Measurements from ENCODE around the gene ANKS6. TPM values are rescaled to one million over a fixed set of nuclear protein-coding genes. Genes with fewer than 3 reads are reported as not detected.

The ANKS6 gene
- total RNA-seq, 1 donor from 2014 or later, result 6.3 TPM

GRCh38 chr9:98793031-98793430 lies 3.3 kb downstream of the ANKS6 start:
- intact Hi-C loops (cut with micrococcal nuclease), result loop anchor here (5.0 to 10.0 kb wide), 2 partner anchors 256 to 868 kb away; partner anchors contain the start of gene TRMO

DNA sequence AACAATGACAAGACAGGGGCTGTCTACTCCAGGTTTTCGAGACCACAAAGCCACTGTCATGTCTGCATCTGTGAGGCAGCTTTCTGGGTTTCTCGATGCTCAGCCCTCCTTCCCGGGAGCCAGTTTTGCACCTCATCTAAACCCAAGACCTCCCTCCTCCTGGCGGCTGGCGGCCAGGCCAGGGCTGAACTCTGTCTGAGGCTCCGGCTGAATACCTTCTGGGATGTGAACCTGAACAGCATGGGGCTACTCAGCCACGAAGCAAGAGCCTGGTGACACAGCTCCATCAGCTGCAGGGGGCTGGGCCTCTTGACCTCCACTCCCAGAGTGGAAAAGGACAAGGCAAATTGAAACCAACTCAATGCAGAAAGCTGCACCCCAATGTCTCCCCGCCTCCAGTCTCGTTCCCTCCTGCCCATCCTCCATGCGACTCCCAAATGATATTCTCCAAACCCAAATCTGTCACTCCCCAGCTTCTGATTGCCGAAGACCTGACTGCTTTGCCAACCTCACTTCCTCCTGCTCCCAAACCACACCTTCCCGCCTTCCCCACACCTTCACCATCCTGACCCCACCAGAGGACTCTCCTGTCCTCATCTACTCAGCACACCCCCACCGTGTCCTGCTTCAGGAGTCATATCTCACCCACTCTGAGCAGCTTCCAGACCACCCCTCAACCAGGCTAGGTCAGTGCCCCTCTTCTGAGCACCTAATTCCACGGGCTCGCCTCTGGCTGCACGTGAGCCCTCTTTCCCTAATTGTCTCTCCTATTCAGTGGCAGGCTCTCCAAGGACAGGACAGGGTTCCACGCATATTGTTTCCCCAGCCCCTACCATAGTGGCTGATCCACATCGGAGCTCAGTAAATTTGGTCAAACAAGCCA lies 4.5 kb downstream of the ANKS6 start:
- intact Hi-C loops (cut with micrococcal nuclease), result loop anchor here (1.0 to 10.0 kb wide), 3 partner anchors 255 to 867 kb away; partner anchors contain the start of gene TRMO

DNA sequence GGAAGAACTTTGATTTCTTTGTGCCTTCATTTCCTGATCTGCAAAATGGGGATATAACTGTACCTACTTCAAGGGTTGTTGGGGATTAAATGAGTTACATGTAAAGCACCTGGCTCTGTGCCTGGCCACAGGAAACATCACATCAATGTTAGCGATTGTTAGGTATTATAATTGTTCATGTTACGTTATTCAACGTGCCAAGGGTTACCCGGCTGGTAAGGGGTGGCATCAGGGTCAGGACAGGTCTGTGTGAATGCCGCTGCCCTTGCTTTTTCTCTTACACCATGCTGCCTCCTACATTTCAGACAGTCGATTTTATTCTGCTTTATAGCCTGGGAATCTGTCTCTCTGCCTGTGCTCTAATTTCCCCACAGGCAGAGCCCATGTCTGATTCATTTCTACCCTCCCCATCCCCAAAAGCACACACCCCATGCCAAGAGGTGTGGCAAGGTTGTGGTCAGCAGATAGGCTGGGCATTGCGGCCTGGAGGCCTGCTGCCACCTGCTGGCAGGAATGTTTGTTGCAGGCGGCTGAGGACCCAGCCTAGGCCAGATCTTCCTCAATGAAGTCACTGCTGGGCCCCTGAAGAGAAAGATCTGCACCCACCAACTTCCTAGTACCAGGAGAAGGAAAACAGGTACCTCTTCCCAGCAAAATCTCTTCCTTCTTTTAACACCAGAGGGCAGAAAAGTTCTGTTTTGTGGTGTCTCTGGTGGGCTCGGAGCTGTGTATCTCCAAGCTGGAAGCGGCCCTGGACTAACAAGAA lies 5.3 kb downstream of the ANKS6 start:
- intact Hi-C loops (cut with micrococcal nuclease), result loop anchor here (1.0 to 10.0 kb wide), 3 partner anchors 254 to 866 kb away; partner anchors contain the start of gene TRMO

DNA sequence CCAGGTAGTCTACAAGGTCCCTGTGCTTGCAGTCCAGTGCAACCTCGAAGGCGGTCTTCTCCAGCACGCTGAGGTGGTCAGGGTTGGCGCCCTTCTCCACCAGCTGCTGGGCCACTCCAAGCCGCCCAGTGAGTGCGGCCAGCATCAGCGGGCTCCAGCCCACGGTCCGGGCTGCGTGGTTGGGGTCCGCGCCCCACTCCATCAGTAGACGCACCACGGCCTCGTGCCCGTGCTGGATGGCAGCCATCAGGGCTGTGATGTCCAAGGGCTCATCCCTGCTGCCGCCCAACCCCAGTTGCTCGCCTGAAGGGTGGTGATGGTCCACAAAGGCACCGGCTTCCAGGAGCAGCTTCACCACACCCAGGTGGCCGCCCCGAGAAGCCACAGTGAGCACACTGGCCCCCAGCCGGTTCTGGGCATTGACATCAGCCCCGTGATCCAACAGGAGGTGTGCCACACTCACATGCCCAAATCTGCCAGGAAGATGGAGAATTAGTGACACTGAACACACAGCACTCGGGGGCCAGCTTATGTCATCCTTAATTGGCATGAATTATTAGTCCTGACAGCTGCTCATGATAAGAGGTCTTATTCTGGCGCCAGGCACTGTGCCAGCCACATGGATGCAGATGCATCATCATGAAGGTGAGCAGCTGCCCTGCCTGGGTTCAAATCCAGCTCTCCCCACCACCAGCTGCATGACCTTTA lies 6.1 kb downstream of the ANKS6 start:
- intact Hi-C loops (cut with micrococcal nuclease), result loop anchor here (5.0 to 10.0 kb wide), 2 partner anchors 253 to 865 kb away; partner anchors contain the start of gene TRMO

- intact Hi-C loops (cut with micrococcal nuclease), result loop anchor here (5.0 to 10.0 kb wide), 2 partner anchors 252 to 865 kb away; partner anchors contain the start of gene TRMO
Observed at GRCh38 chr9:98789483-98790133, 6.7 kb downstream of the ANKS6 start.

GRCh38 chr9:98787766-98788335 lies 8.5 kb downstream of the ANKS6 start:
- intact Hi-C loops (cut with micrococcal nuclease), result no loop called here

- intact Hi-C loops (cut with micrococcal nuclease), result no loop called here
Observed at GRCh38 chr9:98786750-98787510, 9.4 kb downstream of the ANKS6 start.

DNA sequence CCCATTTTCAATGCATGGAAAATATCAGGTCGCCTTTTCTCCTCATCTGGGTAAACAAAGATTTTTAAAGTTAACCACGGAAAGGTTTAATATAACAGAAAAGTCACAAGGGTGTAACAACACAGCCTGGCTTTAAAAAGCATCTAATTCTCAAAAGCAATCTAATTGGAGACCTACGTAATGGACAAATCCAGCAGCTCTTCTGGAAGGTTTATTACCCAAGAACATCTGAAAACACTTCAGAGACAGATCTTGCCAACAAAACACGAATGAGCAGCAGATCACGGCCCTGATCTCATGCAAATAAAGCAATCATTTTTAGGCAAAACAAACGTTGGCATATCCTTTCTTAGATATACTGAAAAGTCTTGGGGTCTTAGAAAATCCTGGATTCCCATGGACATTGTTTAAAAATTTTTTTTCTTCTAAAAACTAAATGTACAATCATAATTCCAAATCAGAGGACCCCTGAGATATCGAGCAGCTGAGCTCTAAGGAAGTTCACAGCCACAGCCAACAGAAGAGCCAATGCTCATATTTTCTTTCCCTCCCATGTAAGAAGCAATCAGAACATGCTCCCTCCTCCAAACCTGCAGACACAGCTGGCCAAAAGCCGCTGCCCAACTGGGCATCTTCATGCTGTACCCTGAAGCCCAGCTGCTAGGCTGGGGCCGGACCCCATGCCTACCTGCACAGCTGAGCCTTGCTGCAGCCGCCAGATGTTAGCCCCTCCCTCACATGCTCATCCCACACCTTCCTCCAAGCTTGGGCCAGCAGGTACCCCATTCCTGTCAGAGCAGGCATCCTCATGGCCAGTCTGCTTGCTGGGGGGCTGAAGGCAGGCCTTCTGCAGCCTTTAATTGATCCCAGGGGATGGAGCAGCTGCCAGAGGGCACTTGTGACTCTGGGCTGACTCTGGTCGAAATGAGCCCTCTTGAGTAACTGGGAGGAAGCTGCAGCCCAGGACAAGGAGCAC lies 11.2 kb downstream of the ANKS6 start:
- intact Hi-C loops (cut with micrococcal nuclease), result no loop called here

GRCh38 chr9:98783518-98784226 lies 12.7 kb downstream of the ANKS6 start:
- intact Hi-C loops (cut with micrococcal nuclease), result no loop called here

DNA sequence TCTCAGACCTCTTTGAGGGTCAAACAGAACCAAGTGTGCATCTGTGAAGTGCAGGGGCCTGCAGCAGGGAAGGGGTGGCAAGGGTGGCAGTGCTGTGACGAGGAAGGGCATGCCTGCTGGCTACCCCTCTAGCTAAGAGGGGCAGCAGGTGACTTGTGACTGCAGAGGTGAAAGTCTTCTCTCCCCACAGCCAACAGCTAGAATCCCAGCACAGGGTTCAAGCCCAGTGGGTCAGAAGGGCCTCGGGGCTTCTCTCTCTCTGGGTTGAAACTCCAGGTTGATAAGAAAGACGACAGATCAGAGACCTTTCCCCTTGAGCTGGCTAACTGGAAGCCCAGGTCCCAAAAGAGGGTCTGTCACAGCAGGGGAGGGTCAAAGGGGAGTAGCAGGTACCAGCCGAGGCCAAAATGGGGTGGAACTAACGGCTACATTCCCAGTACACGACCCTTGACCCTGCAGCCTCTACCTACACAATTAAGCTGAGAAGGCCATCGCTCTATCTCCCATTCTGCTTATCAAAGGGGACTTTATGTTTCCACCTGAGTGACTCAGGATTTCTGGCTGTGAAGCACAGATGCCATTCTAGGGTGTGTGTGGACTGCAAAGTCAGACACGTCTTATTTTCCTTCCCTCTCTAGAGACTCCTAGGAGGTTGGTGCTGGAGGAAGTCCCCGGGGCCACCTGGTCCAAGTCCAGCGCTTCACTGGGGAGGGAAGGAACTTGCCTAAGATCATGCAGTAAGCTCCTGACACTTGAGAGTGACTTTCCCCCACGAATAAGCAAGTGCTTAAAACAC lies 14.6 kb downstream of the ANKS6 start:
- intact Hi-C loops (cut with micrococcal nuclease), result no loop called here

- intact Hi-C loops (cut with micrococcal nuclease), result no loop called here
Observed at GRCh38 chr9:98780059-98780749, 16.2 kb downstream of the ANKS6 start.

- intact Hi-C loops (cut with micrococcal nuclease), result no loop called here
Observed at GRCh38 chr9:98778711-98779530, 17.4 kb downstream of the ANKS6 start.

- intact Hi-C loops (cut with micrococcal nuclease), result no loop called here
Observed at GRCh38 chr9:98778251-98778650, 18.1 kb downstream of the ANKS6 start.

DNA sequence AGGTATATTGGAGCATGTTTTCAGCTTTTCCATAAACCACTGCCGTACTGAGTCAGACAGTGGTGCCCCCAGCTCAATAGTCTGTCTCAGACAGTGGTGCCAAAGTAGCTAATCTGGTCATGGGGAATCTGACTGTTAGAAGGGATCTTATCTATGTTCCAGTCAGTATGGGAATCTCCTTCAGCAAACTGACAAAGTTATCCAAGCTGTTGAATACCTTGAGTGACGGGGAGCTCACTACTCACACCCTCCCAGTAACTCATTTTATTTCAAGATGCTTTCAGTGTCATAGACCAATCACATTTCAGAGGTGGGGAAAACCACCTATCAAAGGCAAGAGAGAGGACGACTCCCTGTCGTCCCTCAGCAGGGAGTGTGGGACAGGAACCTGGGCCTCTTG lies 18.7 kb downstream of the ANKS6 start:
- intact Hi-C loops (cut with micrococcal nuclease), result no loop called here

GRCh38 chr9:98775831-98776441 lies 20.4 kb downstream of the ANKS6 start:
- intact Hi-C loops (cut with micrococcal nuclease), result loop anchor here (1.0 kb wide), 1 partner anchor 461 kb away; no protein-coding TSS in a partner anchor

Measured in T-helper 2 cell treated with Interferon-gamma antibody and Interleukin-4, amounts not matched to agents 100 ng/mL and 5 ng/mL, for 36 hours (primary cell).